HEK293 (cell line): ENCODE results near the gene PIEZO1.

Experiments used
- CTCF ChIA-PET: fragments of 350-600 bp; formaldehyde crosslinking; extraction: SDS; loops from one replicate; lab custom pipeline; 2021; ENCODE audit warnings: antibody characterized with exemption; lab: Yijun Ruan, JAX
- POLR2A ChIA-PET: fragments of 300-600 bp; formaldehyde crosslinking; extraction: SDS; loops from one replicate; lab custom pipeline; 2020; ENCODE audit warnings: antibody characterized with exemption, inconsistent platforms; lab: Yijun Ruan, JAX
- H3K27ac ChIP-seq: fragments of 200-500 bp; sonication (Bioruptor generic); 2 replicates; pipeline ENCODE4 v1.5.1; 2014; ENCODE audit warnings: low read depth, low read length, control low read depth, inconsistent platforms; ENCODE audit errors: extremely low read depth
- H3K36me3 ChIP-seq, 2 experiments: fragments of 200-500 bp in 1 of 2; sonication (Bioruptor generic) in 1 of 2; 1 replicate in 1 of 2; 2 replicates in 1 of 2; pipeline ENCODE4 v1.5.1; 2014 to 2017; ENCODE audit warnings: inconsistent platforms in 2 of 2, low read length in 2 of 2; ENCODE audit not compliant: control insufficient read depth in 2 of 2, insufficient read depth in 1 of 2
- H3K4me1 ChIP-seq: fragments of 200-500 bp; sonication (Bioruptor generic); 2 replicates; pipeline ENCODE4 v1.5.1; 2014; ENCODE audit warnings: mild to moderate bottlenecking, low read length, inconsistent platforms; ENCODE audit not compliant: control insufficient read depth, insufficient read depth
- H3K4me3 ChIP-seq: 2 replicates; pipeline ENCODE4 v1.5.1; 2011; ENCODE audit warnings: low read depth, mild to moderate bottlenecking, control low read depth, low read length, moderate library complexity
- H3K9me3 ChIP-seq: fragments of 200-500 bp; sonication (Bioruptor generic); 2 replicates; pipeline ENCODE4 v1.5.1; 2014; ENCODE audit warnings: low read depth, low read length, inconsistent platforms; ENCODE audit not compliant: control insufficient read depth, insufficient read depth
- KLF1 ChIP-seq: fragments of 450-650 bp; formaldehyde crosslinking; IDR thresholded peaks from 2 replicates; pipeline ENCODE4 v1.5.1; 2016; ENCODE audit warnings: missing biosample characterization, missing genetic modification characterization
- KLF16 ChIP-seq: fragments of 450-650 bp; formaldehyde crosslinking; IDR thresholded peaks from 2 replicates; pipeline ENCODE4 v1.5.1; 2017; ENCODE audit warnings: missing biosample characterization, missing genetic modification characterization
- KLF7 ChIP-seq: fragments of 450-650 bp; formaldehyde crosslinking; IDR thresholded peaks from 2 replicates; pipeline ENCODE4 v1.5.1; 2016; ENCODE audit warnings: missing biosample characterization, missing genetic modification characterization, borderline replicate concordance
- KLF9 ChIP-seq: fragments of 450-650 bp; formaldehyde crosslinking; IDR thresholded peaks from 2 replicates; pipeline ENCODE4 v1.5.1; 2016; ENCODE audit warnings: missing biosample characterization, missing genetic modification characterization, low read depth
- SCRT1 ChIP-seq: fragments of 450-650 bp; formaldehyde crosslinking; IDR thresholded peaks from 2 replicates; pipeline ENCODE4 v1.5.1; 2016; ENCODE audit warnings: missing biosample characterization, missing genetic modification characterization, borderline replicate concordance
- SP2 ChIP-seq: fragments of 450-650 bp; formaldehyde crosslinking; IDR thresholded peaks from 2 replicates; pipeline ENCODE4 v1.5.1; 2016; ENCODE audit warnings: missing biosample characterization, missing genetic modification characterization
- TRIM28 ChIP-seq: IDR thresholded peaks from 2 replicates; pipeline ENCODE4 v1.6.1; 2011; ENCODE audit warnings: low read length, control low read depth, borderline replicate concordance
- YY1 ChIP-seq: fragments of 450-650 bp; formaldehyde crosslinking; IDR thresholded peaks from 2 replicates; pipeline ENCODE4 v1.5.1; 2018; ENCODE audit warnings: missing biosample characterization, missing genetic modification characterization
- ZFHX2 ChIP-seq: fragments of 450-650 bp; formaldehyde crosslinking; conservative IDR thresholded peaks from 2 replicates; pipeline ENCODE4 v1.5.1; 2016; ENCODE audit warnings: missing biosample characterization, missing genetic modification characterization
- ZFP37 ChIP-seq: fragments of 450-650 bp; formaldehyde crosslinking; IDR thresholded peaks from 2 replicates; pipeline ENCODE4 v1.5.1; 2016; ENCODE audit warnings: missing biosample characterization, missing genetic modification characterization
- ZIC2 ChIP-seq: fragments of 450-650 bp; formaldehyde crosslinking; IDR thresholded peaks from 2 replicates; pipeline ENCODE4 v1.5.1; 2016; ENCODE audit warnings: missing biosample characterization, missing genetic modification characterization
- ZNF311 ChIP-seq: fragments of 450-650 bp; formaldehyde crosslinking; IDR thresholded peaks from 2 replicates; pipeline ENCODE4 v1.5.1; 2017; ENCODE audit warnings: missing biosample characterization, missing genetic modification characterization, borderline replicate concordance
- ZNF530 ChIP-seq: fragments of 450-650 bp; formaldehyde crosslinking; IDR thresholded peaks from 2 replicates; pipeline ENCODE4 v1.5.1; 2016; ENCODE audit warnings: low read depth, missing biosample characterization, missing genetic modification characterization
- ZNF664 ChIP-seq: fragments of 450-650 bp; formaldehyde crosslinking; IDR thresholded peaks from 2 replicates; pipeline ENCODE4 v1.5.1; 2016; ENCODE audit warnings: missing biosample characterization, missing genetic modification characterization
- ZNF677 ChIP-seq: fragments of 450-650 bp; IDR thresholded peaks from 2 replicates; pipeline ENCODE4 v1.5.0; 2018; ENCODE audit warnings: missing biosample characterization, mild to moderate bottlenecking, missing genetic modification characterization, moderate library complexity
- ZNF747 ChIP-seq: fragments of 450-650 bp; formaldehyde crosslinking; IDR thresholded peaks from 2 replicates; pipeline ENCODE4 v1.5.1; 2016; ENCODE audit warnings: missing biosample characterization, missing genetic modification characterization
- TF ChIP-seq, protein P1 (sequence below): fragments of 450-650 bp; formaldehyde crosslinking; IDR thresholded peaks from 2 replicates; pipeline ENCODE4 v1.5.1; 2016; ENCODE audit warnings: missing biosample characterization, missing genetic modification characterization
- TF ChIP-seq, protein P2 (sequence below): fragments of 450-650 bp; IDR thresholded peaks from 2 replicates; pipeline ENCODE4 v1.5.1; 2018; ENCODE audit warnings: missing biosample characterization, missing genetic modification characterization
- TF ChIP-seq, protein P3 (sequence below): fragments of 450-650 bp; formaldehyde crosslinking; IDR thresholded peaks from 2 replicates; pipeline ENCODE4 v1.5.1; 2016; ENCODE audit warnings: missing biosample characterization, missing genetic modification characterization, low read depth
- TF ChIP-seq, protein P4 (sequence below): fragments of 450-650 bp; formaldehyde crosslinking; IDR thresholded peaks from 2 replicates; pipeline ENCODE4 v1.5.1; 2017; ENCODE audit warnings: missing biosample characterization, missing genetic modification characterization
- TF ChIP-seq, protein P5 (sequence below): fragments of 450-650 bp; formaldehyde crosslinking; IDR thresholded peaks from 2 replicates; pipeline ENCODE4 v1.5.1; 2016; ENCODE audit warnings: missing biosample characterization, missing genetic modification characterization

The PIEZO1 gene

DNA sequence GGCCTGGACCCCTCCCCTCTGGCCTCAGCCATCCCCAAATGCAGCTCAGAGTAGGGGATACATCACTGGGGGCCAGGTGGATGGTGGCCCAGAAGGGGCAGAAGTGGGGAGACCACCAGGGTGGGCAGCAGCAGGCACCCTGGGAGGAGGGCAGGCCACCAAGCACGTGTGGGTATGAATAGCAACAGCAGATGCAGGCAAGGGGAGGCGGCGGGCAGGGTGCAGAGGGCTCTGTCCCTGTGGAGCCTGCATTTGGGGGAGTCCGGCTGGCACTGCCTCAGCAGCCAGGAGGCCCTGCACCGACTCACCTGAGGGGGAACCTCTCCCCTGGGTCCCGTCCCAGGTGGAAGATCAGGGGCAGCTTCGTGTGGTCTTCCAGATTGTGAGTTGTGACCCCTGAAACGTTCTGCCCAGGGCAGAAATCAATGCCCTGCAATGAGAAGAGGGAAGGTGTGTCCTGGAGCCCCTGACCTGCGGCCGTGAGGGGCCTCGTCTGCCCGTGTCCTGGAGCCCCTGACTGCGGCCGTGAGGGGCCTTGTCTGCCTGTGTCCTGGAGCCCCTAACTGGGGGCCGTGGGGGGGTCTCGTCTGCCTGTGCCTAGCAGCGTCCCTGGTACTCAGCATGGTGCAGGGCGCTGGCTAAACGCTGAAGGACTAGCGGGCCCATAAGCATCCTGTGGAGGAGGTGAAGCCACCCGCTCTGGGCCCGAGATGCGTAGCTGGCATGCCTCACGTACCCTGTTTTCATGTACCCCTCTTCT, 37.4 kb upstream of the PIEZO1 start (continued):
- TF ChIP-seq, protein P1, sequence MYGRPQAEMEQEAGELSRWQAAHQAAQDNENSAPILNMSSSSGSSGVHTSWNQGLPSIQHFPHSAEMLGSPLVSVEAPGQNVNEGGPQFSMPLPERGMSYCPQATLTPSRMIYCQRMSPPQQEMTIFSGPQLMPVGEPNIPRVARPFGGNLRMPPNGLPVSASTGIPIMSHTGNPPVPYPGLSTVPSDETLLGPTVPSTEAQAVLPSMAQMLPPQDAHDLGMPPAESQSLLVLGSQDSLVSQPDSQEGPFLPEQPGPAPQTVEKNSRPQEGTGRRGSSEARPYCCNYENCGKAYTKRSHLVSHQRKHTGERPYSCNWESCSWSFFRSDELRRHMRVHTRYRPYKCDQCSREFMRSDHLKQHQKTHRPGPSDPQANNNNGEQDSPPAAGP (tag by site-specific recombination), result no peak
- TF ChIP-seq ZFHX2 (no peak), SP2 (tag by site-specific recombination) (no peak), ZNF677 (tag by site-specific recombination) (no peak)
- TF ChIP-seq, protein P2, sequence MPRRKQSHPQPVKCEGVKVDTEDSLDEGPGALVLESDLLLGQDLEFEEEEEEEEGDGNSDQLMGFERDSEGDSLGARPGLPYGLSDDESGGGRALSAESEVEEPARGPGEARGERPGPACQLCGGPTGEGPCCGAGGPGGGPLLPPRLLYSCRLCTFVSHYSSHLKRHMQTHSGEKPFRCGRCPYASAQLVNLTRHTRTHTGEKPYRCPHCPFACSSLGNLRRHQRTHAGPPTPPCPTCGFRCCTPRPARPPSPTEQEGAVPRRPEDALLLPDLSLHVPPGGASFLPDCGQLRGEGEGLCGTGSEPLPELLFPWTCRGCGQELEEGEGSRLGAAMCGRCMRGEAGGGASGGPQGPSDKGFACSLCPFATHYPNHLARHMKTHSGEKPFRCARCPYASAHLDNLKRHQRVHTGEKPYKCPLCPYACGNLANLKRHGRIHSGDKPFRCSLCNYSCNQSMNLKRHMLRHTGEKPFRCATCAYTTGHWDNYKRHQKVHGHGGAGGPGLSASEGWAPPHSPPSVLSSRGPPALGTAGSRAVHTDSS (tag by site-specific recombination), result no peak

DNA sequence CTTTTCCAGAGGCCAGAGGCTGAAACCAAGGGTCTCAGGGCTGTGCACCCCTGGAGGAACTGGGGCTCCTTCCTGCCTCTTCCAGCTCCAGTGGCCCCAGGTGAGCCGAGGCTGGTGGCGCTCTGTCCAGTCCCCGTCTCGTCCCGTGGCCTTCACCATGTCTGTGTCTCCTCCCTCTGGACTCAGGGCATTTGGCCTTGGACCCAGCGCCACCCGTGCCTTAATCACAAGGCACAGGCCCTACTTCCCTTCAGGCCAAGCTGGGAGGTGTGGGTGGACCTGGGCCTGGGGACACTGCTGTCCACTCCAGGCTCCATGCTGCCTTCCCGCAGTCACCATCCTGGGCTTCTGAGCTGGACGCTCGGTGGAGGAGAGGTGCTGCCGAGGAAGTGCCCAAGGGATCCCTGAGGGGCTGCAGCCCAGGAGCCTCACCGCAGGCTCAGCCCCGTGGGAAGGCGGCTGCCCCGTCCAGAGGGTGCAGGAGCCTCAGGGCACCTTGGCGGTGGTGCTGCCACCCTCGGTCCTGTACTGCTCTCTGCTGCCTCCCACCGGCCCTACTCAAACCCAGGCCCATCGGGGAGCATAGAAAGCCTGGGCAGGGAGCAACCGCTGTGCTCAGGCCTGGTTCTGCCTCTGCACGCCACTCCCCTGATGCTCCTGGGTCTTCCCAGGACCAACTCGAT, 36.3 kb upstream of the PIEZO1 start:
- TF ChIP-seq ZNF747 (tag by site-specific recombination), result no peak
- no peak for TF ChIP-seq SCRT1
- no peak for TF ChIP-seq ZNF311 (tag by site-specific recombination)
- no peak for TF ChIP-seq KLF7
- no peak for TF ChIP-seq TRIM28
- no peaks in the 10 kb centered on the region for H3K4me1 ChIP-seq
- H3K9me3 ChIP-seq, result no peaks in the 10 kb centered on the region
- no peak overlapping the region for H3K27ac ChIP-seq
- ChIA-PET CTCF (interaction anchor here (1.6 kb wide), 1 partner anchor 36 kb away, joined by 4 read pairs; the partner anchor contains the start of genes GALNS and TRAPPC2L), POLR2A (no interaction called here)
- H3K36me3 ChIP-seq, result peaks cover 0 to 8% of the 10 kb centered on the region in 2 experiments; a peak in 1 of 3 replicates
- H3K4me3 ChIP-seq, result no peak overlapping the region

DNA sequence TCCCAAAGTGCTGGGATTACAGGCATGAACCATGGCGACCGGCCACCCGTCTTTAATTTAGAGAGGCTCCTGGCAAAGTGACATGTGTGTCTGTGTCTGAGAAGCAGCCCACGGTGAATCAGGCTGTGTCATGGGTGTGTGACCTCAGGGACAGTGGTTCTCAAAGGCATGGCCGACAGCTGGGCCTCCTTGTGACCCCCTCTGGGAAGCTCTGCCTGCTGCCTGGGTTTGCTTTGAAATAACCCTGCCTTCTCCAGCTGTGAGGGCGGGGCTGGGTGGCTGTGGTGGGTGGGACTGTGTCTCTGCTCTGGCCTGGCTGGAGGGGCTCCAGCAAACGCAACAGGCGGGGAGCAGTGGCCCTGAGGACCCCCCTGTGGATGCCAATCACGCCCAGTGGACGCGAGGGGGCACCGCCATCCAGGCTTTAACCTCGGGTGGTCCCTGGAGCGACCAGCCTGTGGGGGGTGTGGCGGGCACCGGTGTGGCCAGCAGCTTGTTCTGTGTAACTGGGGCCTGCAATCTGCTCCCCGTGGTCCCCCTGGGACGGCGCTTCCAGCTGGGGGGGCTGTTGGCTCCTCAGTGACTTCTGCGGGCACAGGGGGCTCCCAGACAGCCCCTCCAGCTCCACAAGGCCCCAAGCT, 35.5 kb upstream of the PIEZO1 start:
- no peak overlapping the region for H3K4me3 ChIP-seq
- H3K27ac ChIP-seq, result no peak overlapping the region
- CTCF ChIA-PET, result interaction anchor here (0.6 to 1.6 kb wide), 3 partner anchors 37 to 353 kb away, joined by 3 to 4 read pairs (median 4); partner anchors contain the start of genes GALNS and TRAPPC2L
- peaks cover 0 to 8% of the 10 kb centered on the region in 2 experiments; a peak in 1 of 3 replicates for H3K36me3 ChIP-seq
- POLR2A ChIA-PET, result no interaction called here
- H3K4me1 ChIP-seq, result no peaks in the 10 kb centered on the region
- no peaks in the 10 kb centered on the region for H3K9me3 ChIP-seq
- no peak for TF ChIP-seq ZNF664 (tag by site-specific recombination)
- TF ChIP-seq, protein P3, sequence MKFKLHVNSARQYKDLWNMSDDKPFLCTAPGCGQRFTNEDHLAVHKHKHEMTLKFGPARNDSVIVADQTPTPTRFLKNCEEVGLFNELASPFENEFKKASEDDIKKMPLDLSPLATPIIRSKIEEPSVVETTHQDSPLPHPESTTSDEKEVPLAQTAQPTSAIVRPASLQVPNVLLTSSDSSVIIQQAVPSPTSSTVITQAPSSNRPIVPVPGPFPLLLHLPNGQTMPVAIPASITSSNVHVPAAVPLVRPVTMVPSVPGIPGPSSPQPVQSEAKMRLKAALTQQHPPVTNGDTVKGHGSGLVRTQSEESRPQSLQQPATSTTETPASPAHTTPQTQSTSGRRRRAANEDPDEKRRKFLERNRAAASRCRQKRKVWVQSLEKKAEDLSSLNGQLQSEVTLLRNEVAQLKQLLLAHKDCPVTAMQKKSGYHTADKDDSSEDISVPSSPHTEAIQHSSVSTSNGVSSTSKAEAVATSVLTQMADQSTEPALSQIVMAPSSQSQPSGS (tag by site-specific recombination), result no peak
- TF ChIP-seq KLF1, result peak; percentile 69
- TF ChIP-seq, protein P4, sequence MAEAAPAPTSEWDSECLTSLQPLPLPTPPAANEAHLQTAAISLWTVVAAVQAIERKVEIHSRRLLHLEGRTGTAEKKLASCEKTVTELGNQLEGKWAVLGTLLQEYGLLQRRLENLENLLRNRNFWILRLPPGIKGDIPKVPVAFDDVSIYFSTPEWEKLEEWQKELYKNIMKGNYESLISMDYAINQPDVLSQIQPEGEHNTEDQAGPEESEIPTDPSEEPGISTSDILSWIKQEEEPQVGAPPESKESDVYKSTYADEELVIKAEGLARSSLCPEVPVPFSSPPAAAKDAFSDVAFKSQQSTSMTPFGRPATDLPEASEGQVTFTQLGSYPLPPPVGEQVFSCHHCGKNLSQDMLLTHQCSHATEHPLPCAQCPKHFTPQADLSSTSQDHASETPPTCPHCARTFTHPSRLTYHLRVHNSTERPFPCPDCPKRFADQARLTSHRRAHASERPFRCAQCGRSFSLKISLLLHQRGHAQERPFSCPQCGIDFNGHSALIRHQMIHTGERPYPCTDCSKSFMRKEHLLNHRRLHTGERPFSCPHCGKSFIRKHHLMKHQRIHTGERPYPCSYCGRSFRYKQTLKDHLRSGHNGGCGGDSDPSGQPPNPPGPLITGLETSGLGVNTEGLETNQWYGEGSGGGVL (tag by site-specific recombination), result no peak
- TF ChIP-seq ZIC2 (tag by site-specific recombination), result 0 out of 2 replicates have a peak, but pooled peaks have one; percentile 9
- no peak for TF ChIP-seq ZNF530 (tag by site-specific recombination)
- TF ChIP-seq ZNF311 (tag by site-specific recombination), result no peak
- no peak for TF ChIP-seq KLF16 (tag by site-specific recombination)
- TF ChIP-seq ZFP37, result no peak
- TF ChIP-seq YY1 (tag by site-specific recombination), result no peak
- TF ChIP-seq, protein P5, sequence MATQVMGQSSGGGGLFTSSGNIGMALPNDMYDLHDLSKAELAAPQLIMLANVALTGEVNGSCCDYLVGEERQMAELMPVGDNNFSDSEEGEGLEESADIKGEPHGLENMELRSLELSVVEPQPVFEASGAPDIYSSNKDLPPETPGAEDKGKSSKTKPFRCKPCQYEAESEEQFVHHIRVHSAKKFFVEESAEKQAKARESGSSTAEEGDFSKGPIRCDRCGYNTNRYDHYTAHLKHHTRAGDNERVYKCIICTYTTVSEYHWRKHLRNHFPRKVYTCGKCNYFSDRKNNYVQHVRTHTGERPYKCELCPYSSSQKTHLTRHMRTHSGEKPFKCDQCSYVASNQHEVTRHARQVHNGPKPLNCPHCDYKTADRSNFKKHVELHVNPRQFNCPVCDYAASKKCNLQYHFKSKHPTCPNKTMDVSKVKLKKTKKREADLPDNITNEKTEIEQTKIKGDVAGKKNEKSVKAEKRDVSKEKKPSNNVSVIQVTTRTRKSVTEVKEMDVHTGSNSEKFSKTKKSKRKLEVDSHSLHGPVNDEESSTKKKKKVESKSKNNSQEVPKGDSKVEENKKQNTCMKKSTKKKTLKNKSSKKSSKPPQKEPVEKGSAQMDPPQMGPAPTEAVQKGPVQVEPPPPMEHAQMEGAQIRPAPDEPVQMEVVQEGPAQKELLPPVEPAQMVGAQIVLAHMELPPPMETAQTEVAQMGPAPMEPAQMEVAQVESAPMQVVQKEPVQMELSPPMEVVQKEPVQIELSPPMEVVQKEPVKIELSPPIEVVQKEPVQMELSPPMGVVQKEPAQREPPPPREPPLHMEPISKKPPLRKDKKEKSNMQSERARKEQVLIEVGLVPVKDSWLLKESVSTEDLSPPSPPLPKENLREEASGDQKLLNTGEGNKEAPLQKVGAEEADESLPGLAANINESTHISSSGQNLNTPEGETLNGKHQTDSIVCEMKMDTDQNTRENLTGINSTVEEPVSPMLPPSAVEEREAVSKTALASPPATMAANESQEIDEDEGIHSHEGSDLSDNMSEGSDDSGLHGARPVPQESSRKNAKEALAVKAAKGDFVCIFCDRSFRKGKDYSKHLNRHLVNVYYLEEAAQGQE, result no peak
- 0 out of 2 replicates have a peak, but pooled peaks have one; percentile 19 for TF ChIP-seq KLF9
